HG03108 (cell line): ENCODE data around the gene ZNF668.
"Not testable (repeated sequence)": the region's sequence is repeated elsewhere in the genome, so short reads cannot be mapped to it uniquely, and the experiment has no call there.

Experiments used
- ATAC-seq: cut with Tn5 transposase; IDR thresholded peaks from one replicate; pipeline ENCODE4 v1.9.1; 2021; ENCODE audit warnings: moderate library complexity; ENCODE audit not compliant: unreplicated experiment

ZNF668 gene

GRCh38 chr16:31100876-31101641, 27.0 kb upstream of the ZNF668 start:
- ATAC-seq, result not testable (repeated sequence)

DNA sequence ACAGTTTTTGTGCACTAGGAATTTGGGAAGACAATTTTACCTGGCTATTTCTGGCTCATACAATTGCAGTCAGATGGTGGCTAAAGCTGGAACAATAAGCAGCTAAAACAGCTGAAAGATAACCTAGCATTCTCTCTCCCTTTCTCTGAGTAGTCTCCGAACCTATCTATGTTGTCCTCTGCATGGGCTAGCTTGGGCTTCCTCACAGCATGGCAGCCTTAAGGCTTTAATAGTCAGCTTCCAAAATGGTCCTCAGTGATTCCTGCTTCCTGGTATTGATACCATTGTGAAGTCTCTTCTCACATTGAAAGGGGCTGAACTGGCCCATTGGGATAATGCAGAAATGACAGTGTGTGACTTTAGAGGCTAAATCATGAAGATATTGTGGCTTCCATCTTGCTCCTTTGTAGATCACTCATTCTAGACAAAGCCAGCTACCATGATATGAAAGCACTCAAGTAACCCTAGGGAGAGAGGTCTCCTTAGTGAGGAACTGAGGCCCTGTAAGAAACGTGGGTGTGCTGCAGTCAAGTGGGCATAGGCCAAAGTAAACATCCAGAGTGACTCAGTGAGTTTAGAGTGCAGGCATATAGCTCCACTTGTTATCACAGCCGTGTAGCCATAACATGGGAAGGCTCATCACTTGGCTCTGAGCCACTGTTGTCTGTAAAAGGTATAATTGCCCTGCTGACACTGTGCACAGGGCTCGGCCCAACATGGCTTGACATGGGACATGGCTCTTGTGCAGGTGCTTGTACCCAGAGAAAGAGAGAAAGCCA, 26.0 kb upstream of the ZNF668 start:
- no peak for ATAC-seq

DNA sequence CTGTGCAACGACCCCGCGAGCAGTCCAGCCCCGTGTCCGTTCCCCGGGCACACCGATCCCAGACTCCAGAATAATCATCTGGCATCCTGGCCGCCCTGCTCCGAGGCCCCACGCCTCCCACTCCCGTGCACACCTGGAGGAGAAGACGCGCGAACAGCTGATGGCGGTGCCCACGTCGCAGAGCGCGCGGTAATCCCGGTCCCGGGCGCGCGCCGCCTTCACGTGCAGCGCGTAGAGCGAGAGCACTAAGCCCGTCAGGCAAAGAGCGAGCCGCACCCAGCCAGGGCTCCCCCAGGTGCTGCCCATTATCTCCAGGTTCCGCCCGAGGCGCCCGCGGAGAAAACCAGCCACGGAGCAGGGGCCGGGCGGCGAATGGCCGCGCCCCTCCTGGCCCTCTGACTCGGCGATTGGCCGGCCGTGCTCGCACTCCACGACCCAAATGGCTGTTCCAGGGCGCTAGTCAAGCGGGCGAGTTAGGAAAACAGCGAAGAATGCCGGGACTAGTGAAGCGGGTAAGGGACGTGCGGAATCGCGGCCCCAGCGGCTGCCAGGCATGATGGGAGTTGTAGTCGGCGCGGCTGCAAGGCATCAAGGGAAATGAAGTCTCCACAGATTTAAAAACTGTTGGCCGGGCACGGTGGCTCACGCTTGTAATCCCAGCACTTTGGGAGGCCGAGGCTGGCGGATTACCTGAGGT, 20.5 kb upstream of the ZNF668 start, which contains the start of gene VKORC1:
TSS of gene VKORC1 (minus strand) at position 374 of the 697 bp plus-strand sequence. CDS start at position 306, 68 bp downstream.
- peak; percentile 83 for ATAC-seq

- ATAC-seq, result no peak
Measured at GRCh38 chr16:31094088-31094423, 20.0 kb upstream of the ZNF668 start.

DNA sequence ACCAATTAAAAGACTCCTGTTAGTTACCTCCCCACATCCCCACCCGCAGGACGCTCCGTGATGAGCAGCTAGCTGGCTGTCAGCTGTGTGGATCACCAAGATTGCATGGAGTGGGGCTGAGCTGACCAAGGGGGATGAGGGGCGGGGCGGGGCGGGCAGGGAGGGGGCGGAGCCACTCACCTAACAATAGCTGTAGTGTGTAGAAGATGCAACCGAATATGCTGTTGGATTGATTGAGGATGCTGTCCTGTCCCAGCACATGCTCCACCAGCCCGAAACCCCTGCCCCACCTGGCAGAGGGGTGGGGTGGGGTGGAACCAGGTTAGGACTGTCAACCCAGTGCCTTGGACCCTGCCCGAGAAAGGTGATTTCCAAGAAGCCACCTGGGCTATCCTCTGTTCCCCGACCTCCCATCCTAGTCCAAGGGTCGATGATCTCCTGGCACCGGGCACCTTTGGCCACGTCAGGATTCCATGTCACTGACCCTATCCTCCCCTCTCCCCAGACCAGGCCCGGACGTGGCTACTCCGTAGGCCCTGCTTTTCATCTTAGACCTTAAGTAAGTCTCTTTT, 19.2 kb upstream of the ZNF668 start:
- no peak for ATAC-seq

DNA sequence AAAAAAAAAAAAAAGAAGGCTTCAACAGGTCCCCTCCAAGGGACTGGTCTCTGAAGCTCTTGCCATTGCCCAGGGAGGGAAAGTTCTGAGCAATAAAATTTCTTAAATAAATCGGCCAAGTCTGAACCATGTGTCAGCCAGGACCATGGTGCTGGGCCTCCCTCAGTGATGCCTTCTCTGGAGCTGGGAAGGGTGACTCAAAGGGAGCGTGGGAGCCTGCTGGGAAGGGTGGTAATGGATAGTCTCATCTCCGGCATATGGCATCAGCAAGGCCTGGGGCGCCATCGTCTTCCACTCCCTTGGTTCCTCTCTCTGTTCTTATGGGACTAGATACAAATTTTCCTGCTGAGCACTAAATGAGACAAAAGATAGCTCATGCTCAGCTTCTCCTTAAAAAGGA, 18.3 kb upstream of the ZNF668 start:
- ATAC-seq, result no peak

- no peak for ATAC-seq
Measured at GRCh38 chr16:31090540-31090939, 16.5 kb upstream of the ZNF668 start.

DNA sequence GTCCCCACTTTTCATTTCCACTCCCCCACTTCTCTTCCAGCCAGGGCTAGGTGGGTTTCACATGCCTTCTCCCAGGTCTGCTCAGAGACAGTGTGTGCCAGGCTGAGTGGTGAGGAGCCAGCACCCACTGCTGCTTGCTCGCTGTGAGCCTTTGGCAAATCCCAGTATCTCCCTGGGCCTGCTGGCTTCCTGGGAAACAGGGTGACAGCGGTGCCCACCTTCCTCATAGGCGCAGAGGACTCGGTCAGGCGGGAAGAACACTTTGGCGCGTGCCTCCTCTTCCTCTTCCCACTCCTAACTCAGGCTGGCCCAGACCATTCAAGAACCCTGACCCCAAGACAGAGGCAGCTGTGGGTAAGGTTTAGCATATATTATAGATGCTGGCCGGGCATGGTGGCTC, 15.2 kb upstream of the ZNF668 start:
- no peak for ATAC-seq

DNA sequence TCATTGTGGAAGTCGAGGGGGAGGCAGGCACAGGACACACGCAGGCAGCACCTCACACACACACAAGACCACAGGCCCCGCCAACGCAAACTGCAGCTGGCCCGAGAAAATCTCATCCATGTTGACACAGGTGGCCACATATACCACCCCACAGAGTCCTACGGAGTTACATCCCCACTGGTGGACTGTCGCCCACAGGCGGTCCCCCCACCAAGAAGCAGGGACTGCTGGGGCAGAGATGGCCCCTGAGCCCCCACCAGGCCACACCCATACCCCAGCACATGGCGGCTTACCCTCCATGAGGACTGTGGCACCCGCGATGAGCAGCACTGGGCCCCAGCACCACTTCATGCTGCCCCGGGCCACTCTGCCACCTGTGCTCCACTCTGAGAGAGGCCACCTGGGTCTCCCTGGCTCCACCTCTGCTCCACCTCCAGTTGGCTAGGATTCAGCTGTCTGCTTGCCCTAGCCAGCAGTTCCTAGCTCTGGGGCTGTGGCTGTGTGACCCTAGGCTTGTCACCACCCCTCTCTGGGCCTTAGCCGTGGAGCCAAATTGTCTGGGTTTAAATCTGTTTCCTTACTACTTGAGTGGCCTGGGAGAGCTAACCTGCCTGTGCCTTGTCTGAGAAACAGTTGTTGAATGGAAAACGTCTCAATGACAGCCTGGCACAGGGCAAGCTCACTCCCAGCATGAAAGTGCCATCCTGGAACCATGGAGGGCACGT, 14.6 kb upstream of the ZNF668 start, which contains the start of gene PRSS53:
TSS of gene PRSS53 (minus strand) at position 485 of the 725 bp plus-strand sequence. CDS start at position 351, 134 bp downstream.
- no peak for ATAC-seq

DNA sequence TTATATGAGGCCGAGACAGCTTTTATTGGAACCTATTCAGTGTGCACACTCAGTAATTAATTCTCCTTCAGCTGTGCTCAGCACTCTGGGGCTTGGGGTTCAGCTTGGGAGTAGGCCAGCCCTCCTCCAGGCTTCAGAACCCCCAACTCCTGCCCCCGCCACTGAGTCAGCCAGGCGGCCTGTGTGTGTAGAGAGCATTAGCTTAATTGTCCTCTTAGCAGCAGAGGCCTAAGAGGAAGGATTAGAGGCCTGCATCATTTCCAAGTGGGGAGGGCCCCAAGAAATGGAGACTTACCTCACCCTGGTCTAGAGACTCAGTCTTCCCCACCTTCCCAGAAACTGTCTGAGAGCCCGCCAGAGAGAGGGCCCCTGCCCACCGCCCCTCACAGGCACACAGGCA, 13.9 kb upstream of the ZNF668 start:
- no peak for ATAC-seq

DNA sequence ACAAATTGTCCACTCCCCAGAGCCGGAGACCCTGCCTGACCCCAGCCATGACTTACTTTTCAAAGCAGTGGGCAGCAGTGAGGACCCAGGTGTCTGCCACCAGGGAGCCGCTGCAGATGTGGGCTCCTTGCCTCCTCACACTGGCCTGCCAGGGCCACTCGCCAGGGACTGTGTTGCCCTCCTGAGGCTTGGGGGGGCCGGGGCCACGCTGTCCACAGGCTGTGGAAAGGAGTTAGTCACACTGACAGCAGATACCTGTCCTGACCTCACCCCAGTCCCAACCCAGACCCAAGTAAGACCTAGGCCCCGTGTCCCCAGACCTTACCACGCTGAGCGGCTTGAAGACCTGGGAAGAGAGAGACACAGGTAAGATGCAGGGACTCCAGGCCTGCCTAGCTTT, 13.4 kb upstream of the ZNF668 start:
- ATAC-seq, result no peak

- no peak for ATAC-seq
Measured at GRCh38 chr16:31086629-31086906, 12.5 kb upstream of the ZNF668 start.

DNA sequence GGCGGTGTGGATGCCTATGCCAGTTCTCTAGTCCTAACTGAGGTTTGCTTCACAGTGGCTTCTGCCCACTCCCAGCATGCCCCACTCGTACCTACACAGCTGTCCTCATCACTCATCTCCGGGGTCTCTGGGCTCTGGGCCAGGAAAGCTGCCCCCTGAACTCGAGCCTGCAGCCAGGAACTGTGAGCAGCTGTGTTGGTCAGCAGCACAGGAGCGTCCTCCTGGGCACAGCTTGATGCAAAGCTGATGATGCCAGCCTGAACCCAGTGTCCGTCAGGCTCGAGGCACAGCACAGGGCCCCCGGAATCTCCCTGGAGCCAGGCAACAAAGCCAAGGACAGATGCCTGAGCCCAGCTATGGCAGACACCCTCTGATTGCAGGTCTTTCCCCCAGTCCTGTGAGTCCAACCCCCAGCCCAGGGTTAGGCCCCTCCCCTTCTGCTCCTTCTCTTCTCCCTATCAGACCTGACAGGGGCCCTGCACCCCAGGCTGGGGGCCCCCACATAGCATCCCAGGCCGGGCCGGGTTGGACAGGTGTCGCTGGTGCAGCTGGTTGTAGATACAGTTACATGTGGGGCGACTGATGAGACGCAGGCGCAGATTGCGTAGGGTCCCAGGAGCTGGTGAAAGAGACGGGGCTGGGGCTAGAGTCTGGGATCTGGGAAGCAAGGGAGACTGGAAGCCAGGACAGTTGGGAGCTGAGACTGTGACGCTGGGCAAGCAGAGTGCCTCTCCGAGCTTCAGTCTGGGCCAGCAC, 12.0 kb upstream of the ZNF668 start:
- ATAC-seq, result no peak

GRCh38 chr16:31085411-31085810, 11.4 kb upstream of the ZNF668 start:
- no peak for ATAC-seq

DNA sequence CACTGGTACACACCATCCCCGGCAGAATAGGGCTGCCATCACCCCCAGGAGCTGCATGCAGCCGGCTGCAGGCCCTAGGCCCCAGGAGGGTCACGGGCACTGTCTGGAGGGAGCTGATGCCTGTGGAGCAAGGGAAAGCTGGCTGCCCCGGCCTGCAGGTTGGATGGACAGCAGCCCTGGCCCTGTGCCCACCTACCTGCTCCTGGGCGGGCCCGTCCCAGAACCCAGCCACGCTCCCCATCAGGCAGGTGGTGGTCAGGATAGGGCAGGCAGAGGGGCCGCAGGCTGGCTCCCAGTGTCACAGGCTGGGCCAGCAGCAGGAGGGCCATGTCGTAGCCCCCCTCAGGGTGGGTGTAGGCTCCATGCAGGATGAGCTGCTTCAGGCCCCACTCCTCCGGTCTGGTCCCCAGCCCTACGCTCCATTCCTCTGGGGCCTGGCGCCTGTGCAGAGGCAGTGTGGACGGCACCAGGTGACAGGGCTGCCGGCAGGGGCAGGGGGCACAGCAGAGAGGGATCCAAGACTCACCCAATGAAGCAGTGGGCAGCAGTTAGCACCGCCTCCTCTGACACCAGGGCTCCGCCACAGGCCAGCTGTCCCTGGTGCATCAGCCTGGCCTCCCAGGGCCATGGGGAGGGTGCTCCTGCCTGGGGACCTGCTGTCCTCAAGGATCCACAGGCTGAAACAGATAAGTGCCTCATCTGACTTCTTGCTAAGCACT, 10.7 kb upstream of the ZNF668 start:
- ATAC-seq, result no peak

DNA sequence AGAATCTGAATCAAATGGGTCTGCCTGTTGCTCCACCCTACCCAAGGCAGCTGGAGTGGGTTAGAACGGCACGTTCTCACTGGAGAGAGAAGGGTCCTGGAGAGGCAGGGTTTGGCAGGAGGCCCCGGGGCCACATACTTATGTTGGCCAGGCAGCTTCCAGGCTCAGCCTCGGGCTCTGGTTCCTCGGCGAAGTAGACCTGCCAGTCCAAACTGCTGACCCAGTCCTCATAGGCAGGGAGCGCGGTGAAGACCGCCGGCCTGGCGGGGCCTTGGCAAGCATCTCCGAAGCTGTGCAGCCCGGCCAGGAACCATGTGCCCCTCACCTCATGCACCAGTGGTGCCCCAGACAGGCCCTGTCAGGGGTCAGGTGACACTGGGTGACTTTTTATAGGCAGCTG, 9.9 kb upstream of the ZNF668 start:
- no peak for ATAC-seq

DNA sequence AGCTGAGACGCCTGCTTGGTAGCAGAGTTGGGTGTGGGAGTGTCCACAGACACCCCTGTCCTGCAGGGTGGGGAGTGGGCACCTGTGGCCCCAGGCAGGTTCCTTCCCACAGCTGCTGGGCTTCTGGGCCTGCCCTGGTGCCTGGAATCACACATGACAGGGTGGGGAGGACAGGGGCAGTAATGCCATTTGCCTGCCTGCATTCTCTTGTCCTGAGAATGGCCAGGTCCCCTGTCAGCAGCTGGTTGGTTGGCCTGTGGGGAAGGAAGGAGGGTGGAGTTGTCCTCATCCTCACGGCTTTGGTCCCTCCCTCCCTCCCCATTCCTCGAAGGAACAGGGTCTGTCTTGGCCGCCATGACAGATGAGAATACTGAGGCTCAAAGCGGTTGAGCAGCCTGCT, 9.5 kb upstream of the ZNF668 start:
- no peak for ATAC-seq

- ATAC-seq, result no peak
Measured at GRCh38 chr16:31083081-31083480, 9.0 kb upstream of the ZNF668 start.

- no peak for ATAC-seq
Measured at GRCh38 chr16:31082368-31083045, 8.5 kb upstream of the ZNF668 start.
